Heart left ventricle (tissue), 16 donors: ENCODE measurements around the gene RNF2. TPM values are rescaled to one million over a fixed set of nuclear protein-coding genes. Genes with fewer than 3 reads are reported as not detected.

ENCODE experiments used
- ATAC-seq, 4 donors: fragments of 200-7000 bp; cut with Tn5 transposase; one replicate each; pipeline ENCODE4 v1.9.1; 2020 to 2022; ENCODE audit warnings: moderate library complexity in 4 of 4, mild to moderate bottlenecking in 3 of 4, moderate number of reproducible peaks in 1 of 4
- DNase-seq, 5 donors: peaks; one replicate each; pipeline ENCODE4 v3.0.0-alpha.2; 2020
- H3K27ac ChIP-seq, 12 donors: fragments of 200-600 bp; sonication (generic) in 4 of 12; one replicate each; pipeline versions ENCODE4 v1.5.0 to v1.8.0; 2016 to 2022; ENCODE audit warnings: mild to moderate bottlenecking in 2 of 12
- H3K27me3 ChIP-seq, 9 donors: fragments of 200-600 bp; sonication (generic) in 2 of 9; one replicate each; pipeline versions ENCODE4 v1.5.1 to v1.8.0; 2016 to 2022; ENCODE audit warnings: mild to moderate bottlenecking in 3 of 9
- H3K36me3 ChIP-seq, 9 donors: fragments of 200-600 bp; sonication (generic) in 2 of 9; one replicate each; pipeline versions ENCODE4 v1.5.0 to v1.8.0; 2018 to 2022; ENCODE audit warnings: mild to moderate bottlenecking in 2 of 9
- H3K4me1 ChIP-seq, 12 donors: fragments of 200-600 bp; sonication (generic) in 4 of 12; one replicate each; pipeline versions ENCODE4 v1.5.0 to v1.8.0; 2016 to 2022; ENCODE audit warnings: mild to moderate bottlenecking in 3 of 12
- H3K4me3 ChIP-seq, 12 donors: fragments of 200-600 bp; sonication (generic) in 4 of 12; one replicate each; pipeline versions ENCODE4 v1.5.0 to v1.8.0; 2017 to 2022; ENCODE audit warnings: mild to moderate bottlenecking in 9 of 12, moderate library complexity in 4 of 12
- H3K9me3 ChIP-seq, 12 donors: fragments of 200-600 bp; sonication (generic) in 4 of 12; one replicate each; pipeline versions ENCODE4 v1.5.0 to v1.8.0; 2016 to 2022; ENCODE audit warnings: mild to moderate bottlenecking in 1 of 12
- POLR2A ChIP-seq, 2 donors: fragments of 450-650 bp; IDR thresholded peaks; one replicate each; pipeline ENCODE4 v1.6.1; 2017; ENCODE audit warnings: antibody characterized with exemption in 2 of 2, mild to moderate bottlenecking in 2 of 2, moderate library complexity in 2 of 2
- WGBS, 4 donors: extraction: QIAGEN DNeasy Blood & Tissue Kit in 2 of 4; methylation state at CpG; one replicate each; pipeline versions ENCODE4 v1.1.5 to v1.1.7; 2013 to 2018; 5-methylcytosine and 5-hydroxymethylcytosine counted together
- intact Hi-C, 10 donors: fragments of 100-400 bp; cut with DNase I; formaldehyde crosslinking; loops; one replicate each; pipeline versions ENCODE4 v1.11.1 to v1.14.2; 2022
- polyA plus RNA-seq, 2 donors: library from polyadenylated mRNA; stranded (reverse); fragments of 200-250 nt; gene quantifications; one replicate each; pipeline ENCODE4 v1.2.3, GENCODE V29; 2013
- total RNA-seq, 9 donors: library from RNA; depleted of rRNA in 2 of 9; stranded (reverse); fragments of >200 nt in 2 of 9; fragmentation: NEBNext Ultra II Directional in 3 of 9; extraction: Animal tissue kit (Norgen Biotek cat#: 25700) in 3 of 9; gene quantifications; one replicate each; pipeline versions ENCODE4 v1.1.0 to v1.2.4, GENCODE V29; 2016 to 2023
- TF ChIP-seq, protein P1 (sequence below), 12 donors: fragments of 200-600 bp; sonication (generic) in 4 of 12; IDR thresholded peaks; one replicate each; pipeline versions ENCODE4 v1.5.0 to v1.8.0; 2018 to 2022; ENCODE audit warnings: antibody characterized with exemption in 12 of 12, mild to moderate bottlenecking in 5 of 12
- donor health status: ischemic (EF 13 %, LVEDD 7.1; RV severe dilation, severe dysfunction).
- donor health status: healthy with polysubstance abuse.
- donor health status: DM: no; HTN: yes; CAD: no.
- donor health status: DM: no; HTN: no; CAD: no.
- donor health status: ischemic (EF 25% LVEDD 6.9; RV normal size, moderate dysfunction).
- donor health status: ischemic (EF 25% LVEDD 5.7; RV mildly dilated, moderate dysfunction).
- donor health status: healthy.
- donor health status: DM: yes; HTN: yes; CAD: no.
- donor health status: ischemic (EF 35%, LVEDD 5.7; RV mildly dilated, moderate dysfunction).
- donor health status: nonischemic (EF 11% LVEDD 7.7; RV severe dilation, severe dysfunction).
- donor health status: DM: yes; HTN: yes; CAD: no.
- donor health status: PGD.
- donor health status: ischemic (EF 29% LVEDD 5.4; RV normal size, mild dysfunction).
- donor health status: nonischemic (EF 23%, LVEDD 6.1; RV moderate dilation, normal function).

Gene RNF2
- total and polyA plus RNA-seq, 11 donors: 2.7 to 18.6 (median 12.4) TPM

- ATAC-seq: no peak
- intact Hi-C loops: no loop called here
- 92 to 95% (median 95%) methylated on average over 4 of the region's 4 CpGs for WGBS, 4 donors
- DNase-seq: no peak
- Histone ChIP-seq H3K4me3 (no peak overlapping the region), H3K36me3 (peaks cover 0 to 99% (median 89%) of the 10 kb centered on the region in 9 donors), H3K27me3 (no peaks in the 10 kb centered on the region), H3K9me3 (no peaks in the 10 kb centered on the region), H3K27ac (no peak overlapping the region), H3K4me1 (no peaks in the 10 kb centered on the region)
- TF ChIP-seq, protein P1, sequence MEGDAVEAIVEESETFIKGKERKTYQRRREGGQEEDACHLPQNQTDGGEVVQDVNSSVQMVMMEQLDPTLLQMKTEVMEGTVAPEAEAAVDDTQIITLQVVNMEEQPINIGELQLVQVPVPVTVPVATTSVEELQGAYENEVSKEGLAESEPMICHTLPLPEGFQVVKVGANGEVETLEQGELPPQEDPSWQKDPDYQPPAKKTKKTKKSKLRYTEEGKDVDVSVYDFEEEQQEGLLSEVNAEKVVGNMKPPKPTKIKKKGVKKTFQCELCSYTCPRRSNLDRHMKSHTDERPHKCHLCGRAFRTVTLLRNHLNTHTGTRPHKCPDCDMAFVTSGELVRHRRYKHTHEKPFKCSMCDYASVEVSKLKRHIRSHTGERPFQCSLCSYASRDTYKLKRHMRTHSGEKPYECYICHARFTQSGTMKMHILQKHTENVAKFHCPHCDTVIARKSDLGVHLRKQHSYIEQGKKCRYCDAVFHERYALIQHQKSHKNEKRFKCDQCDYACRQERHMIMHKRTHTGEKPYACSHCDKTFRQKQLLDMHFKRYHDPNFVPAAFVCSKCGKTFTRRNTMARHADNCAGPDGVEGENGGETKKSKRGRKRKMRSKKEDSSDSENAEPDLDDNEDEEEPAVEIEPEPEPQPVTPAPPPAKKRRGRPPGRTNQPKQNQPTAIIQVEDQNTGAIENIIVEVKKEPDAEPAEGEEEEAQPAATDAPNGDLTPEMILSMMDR (IDR thresholded peaks at IDR 0.05): no peak
- no peak for TF ChIP-seq POLR2A (IDR thresholded peaks at IDR 0.05)
These were observed 93.9 kb downstream of the RNF2 start for GRCh38 chr1:185139246-185139645.

DNA sequence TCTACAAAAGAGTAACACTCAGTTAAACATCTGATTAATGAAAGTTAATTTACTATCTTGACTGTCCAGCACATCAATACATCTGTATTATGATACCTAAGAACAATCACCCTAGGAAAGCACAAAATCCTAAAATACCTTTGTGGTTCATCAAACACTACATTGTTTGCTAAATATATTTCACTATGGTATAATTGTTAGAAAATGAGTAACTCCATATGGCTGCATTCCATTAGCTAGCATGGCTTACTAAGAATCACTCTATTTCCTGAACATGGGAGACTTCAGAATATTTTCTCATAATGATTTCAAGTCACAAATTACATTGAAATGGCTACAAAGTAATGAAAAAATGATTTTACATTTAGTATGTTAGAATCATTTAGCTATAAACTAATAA, 98.9 kb downstream of the RNF2 start:
- Histone ChIP-seq H3K4me1 (no peaks in the 10 kb centered on the region), H3K4me3 (no peak overlapping the region), H3K36me3 (peaks cover 0 to 99% (median 95%) of the 10 kb centered on the region in 9 donors), H3K9me3 (no peaks in the 10 kb centered on the region), H3K27ac (no peak overlapping the region), H3K27me3 (no peaks in the 10 kb centered on the region)
- ATAC-seq: no peak
- DNase-seq: no peak
- intact Hi-C loops: no loop called here
- TF ChIP-seq POLR2A (IDR thresholded peaks at IDR 0.05): no peak
- TF ChIP-seq, protein P1 (IDR thresholded peaks at IDR 0.05): no peak

DNA sequence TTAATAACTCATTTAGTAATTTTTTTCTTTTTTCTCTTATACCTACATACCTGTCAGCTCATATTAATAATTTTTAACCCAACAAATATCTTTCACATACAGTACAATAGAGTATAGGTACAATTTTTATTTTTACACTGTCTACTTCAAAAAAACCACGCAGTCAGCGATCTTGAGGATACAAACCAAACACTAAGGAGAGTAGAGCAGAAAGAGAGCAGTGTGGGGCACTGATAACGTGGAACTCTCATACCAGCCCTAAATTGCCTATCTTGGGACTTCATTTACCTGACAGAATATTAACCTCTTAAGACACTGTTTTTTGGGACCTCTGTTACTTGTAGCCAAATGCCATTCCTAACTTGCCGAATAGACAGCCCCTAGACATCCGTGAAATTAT, 105.9 kb downstream of the RNF2 start:
- Histone ChIP-seq H3K4me1 (peaks cover 0 to 36% (median 22%) of the 10 kb centered on the region in 12 donors), H3K9me3 (no peaks in the 10 kb centered on the region), H3K27ac (no peak overlapping the region), H3K27me3 (no peaks in the 10 kb centered on the region), H3K36me3 (peaks cover 0 to 57% (median 47%) of the 10 kb centered on the region in 9 donors), H3K4me3 (no peak overlapping the region)
- ATAC-seq (no peak), DNase-seq (no peak)
- intact Hi-C loops: loop anchor here in 6 of 10 donors (10.0 kb wide), 4 partner anchors 166 to 524 kb away; partner anchors contain the start of gene NIBAN1 (in 1 of the 6)
- TF ChIP-seq POLR2A (IDR thresholded peaks at IDR 0.05): no peak
- TF ChIP-seq, protein P1 (IDR thresholded peaks at IDR 0.05): no peak
- WGBS, 4 donors: 93 to 98% (median 95%) methylated on average over 5 of the region's 5 CpGs

Other genes starting within 250 kb of the RNF2 start
- gene NIBAN1, start 71.0 kb upstream of the RNF2 start, total RNA-seq: 100 to 1,000 TPM; 223 to 609 (median 282) TPM
- gene NIBAN1, start 71.0 kb upstream of the RNF2 start, polyA plus RNA-seq: 100 to 1,000 TPM in 1 of 2 donors, 10 to 100 TPM in 1; 86.0 to 132 TPM
- 10 to 100 TPM; 21.6 to 42.3 (median 30.8) TPM for gene TRMT1L, start 111.4 kb downstream of the RNF2 start, total RNA-seq
- 10 to 100 TPM in 1 of 2 donors, 1 to 10 TPM in 1; 8.4 to 13.8 TPM for gene TRMT1L, start 111.4 kb downstream of the RNF2 start, polyA plus RNA-seq
- gene SWT1, start 111.6 kb downstream of the RNF2 start, total RNA-seq: 1 to 10 TPM; 3.9 to 8.5 (median 5.5) TPM
- 1 to 10 TPM; 1.7 to 2.3 TPM for gene SWT1, start 111.6 kb downstream of the RNF2 start, polyA plus RNA-seq